Stomach (tissue), 4 donors: ENCODE results near the gene RAB5A.
"Not testable (repeated sequence)": the region's sequence is repeated elsewhere in the genome, so short reads cannot be mapped to it uniquely, and the experiment has no call there.

Source experiments
- CTCF ChIP-seq, 7 experiments: fragments of 450-650 bp in 4 of 7; fragments of 200-600 bp in 3 of 7; sonication (generic) in 3 of 7; IDR thresholded peaks; one replicate each; pipeline ENCODE4 v1.5.1; 2016 to 2019; ENCODE audit warnings: antibody characterized with exemption in 7 of 7, control low read depth in 2 of 7, mild to moderate bottlenecking in 1 of 7
- POLR2A ChIP-seq, 4 donors: fragments of 450-650 bp; IDR thresholded peaks; one replicate each; pipeline ENCODE4 v1.6.1; 2016; ENCODE audit warnings: antibody characterized with exemption in 4 of 4, control low read depth in 2 of 4, mild to moderate bottlenecking in 1 of 4, moderate library complexity in 1 of 4

GRCh38 chr3:20031939-20032338 is 85.0 kb downstream of the RAB5A start:
- TF ChIP-seq POLR2A, CTCF (IDR thresholded peaks at IDR 0.05): not testable (repeated sequence)
